Smooth muscle cell (in vitro differentiated cells): ENCODE results near the gene PAN3. TPM values are rescaled to one million over a fixed set of nuclear protein-coding genes. Genes with fewer than 3 reads are reported as not detected.

ENCODE experiments used
- DNase-seq: peaks from one replicate; lab custom pipeline; 2025; ENCODE audit not compliant: unreplicated experiment; lab: John Stamatoyannopoulos, UW
- H2AFZ ChIP-seq: fragments of 200-600 bp; sonication (generic); 2 replicates; pipeline ENCODE4 v1.6.0; 2016; ENCODE audit warnings: antibody characterized with exemption, low read depth, mild to moderate bottlenecking
- H3F3A ChIP-seq: fragments of 200-600 bp; sonication (generic); 2 replicates; pipeline ENCODE4 v1.6.0; 2017; ENCODE audit warnings: antibody characterized with exemption, low read depth
- H3K27ac ChIP-seq: fragments of 200-600 bp; sonication (generic); 2 replicates; pipeline ENCODE4 v1.5.1; 2016; ENCODE audit warnings: low read depth, mild to moderate bottlenecking
- H3K27me3 ChIP-seq: fragments of 200-600 bp; sonication (generic); 2 replicates; pipeline ENCODE4 v1.6.1; 2016; ENCODE audit warnings: low read depth, mild to moderate bottlenecking
- H3K36me3 ChIP-seq: fragments of 200-600 bp; sonication (generic); 2 replicates; pipeline ENCODE4 v1.5.1; 2016; ENCODE audit warnings: low read depth
- H3K4me1 ChIP-seq: fragments of 200-600 bp; sonication (generic); 2 replicates; pipeline ENCODE4 v1.5.1; 2016; ENCODE audit warnings: low read depth
- H3K4me2 ChIP-seq: fragments of 200-600 bp; sonication (generic); 2 replicates; pipeline ENCODE4 v1.6.0; 2016; ENCODE audit warnings: mild to moderate bottlenecking
- H3K4me3 ChIP-seq: fragments of 200-600 bp; sonication (generic); 2 replicates; pipeline ENCODE4 v1.5.1; 2016; ENCODE audit warnings: mild to moderate bottlenecking
- H3K79me2 ChIP-seq: fragments of 200-600 bp; sonication (generic); 2 replicates; pipeline ENCODE4 v1.6.0; 2016; ENCODE audit warnings: low read depth, mild to moderate bottlenecking
- H3K9ac ChIP-seq: fragments of 200-600 bp; sonication (generic); 2 replicates; pipeline ENCODE4 v1.6.0; 2016; ENCODE audit warnings: low read depth
- H3K9me3 ChIP-seq: fragments of 200-600 bp; sonication (generic); replicated peaks from 2 replicates; pipeline ENCODE4 v1.5.1; 2016; ENCODE audit warnings: low read depth
- H4K20me1 ChIP-seq: fragments of 200-600 bp; sonication (generic); 2 replicates; pipeline ENCODE4 v1.6.0; 2016; ENCODE audit warnings: low read depth
- CTCF ChIP-seq: fragments of 200-600 bp; sonication (generic); IDR thresholded peaks from 2 replicates; pipeline ENCODE4 v1.5.1; 2017; ENCODE audit warnings: borderline replicate concordance, mild to moderate bottlenecking, antibody characterized with exemption; ENCODE audit not compliant: insufficient read depth, poor library complexity, severe bottlenecking
- WGBS: methylation state at CpG from one replicate; pipeline ENCODE4 v1.1.7; 2016; ENCODE audit warnings: low lambda C conversion rate; 5-methylcytosine and 5-hydroxymethylcytosine counted together
- polyA plus RNA-seq: library from polyadenylated mRNA; unstranded; fragments of >200 nt; fragmentation: Nextera tagmentation; extraction: Ambion mirVana; gene quantifications from 2 replicates; pipeline ENCODE4 v1.2.1, GENCODE V29; 2016
- total RNA-seq: library from RNA; depleted of rRNA; stranded (reverse); fragments of >200 nt; gene quantifications from 2 replicates; pipeline ENCODE4 v1.2.3, GENCODE V29; 2014

Gene PAN3
- total and polyA plus RNA-seq, 2 experiments from 2014 or later = 2.9 to 28.2 TPM

GRCh38 chr13:28171266-28171665 lies 32.9 kb downstream of the PAN3 start:
- Histone ChIP-seq H3K79me2 (peaks cover 95% of the 10 kb centered on the region), H3K9me3 (no peaks in the 10 kb centered on the region), H3K9ac (no peak overlapping the region), H3K27me3 (no peaks in the 10 kb centered on the region), H2AFZ (no peak overlapping the region), H3K4me1 (peaks cover 8% of the 10 kb centered on the region), H3K4me2 (no peak overlapping the region), H3K4me3 (no peak overlapping the region), H3K36me3 (no peaks in the 10 kb centered on the region), H3K27ac (no peak overlapping the region), H4K20me1 (peaks cover 96% of the 10 kb centered on the region), H3F3A (no peaks in the 10 kb centered on the region)
- DNase-seq = no peak
- TF ChIP-seq CTCF = no peak
- 92% methylated on average over 5 of the region's 5 CpGs for WGBS

- Histone ChIP-seq H3K27me3 (no peaks in the 10 kb centered on the region), H3K4me1 (peaks cover 8% of the 10 kb centered on the region), H4K20me1 (peaks cover 83% of the 10 kb centered on the region), H3F3A (no peaks in the 10 kb centered on the region), H3K4me2 (no peak overlapping the region), H3K9ac (no peak overlapping the region), H3K9me3 (no peaks in the 10 kb centered on the region), H3K27ac (no peak overlapping the region), H3K36me3 (no peaks in the 10 kb centered on the region), H3K4me3 (no peak overlapping the region), H3K79me2 (peaks cover 89% of the 10 kb centered on the region), H2AFZ (no peak overlapping the region)
- no peak for TF ChIP-seq CTCF
- no peak for DNase-seq
- WGBS = 45% methylated on average over 2 of the region's 2 CpGs
Measured at GRCh38 chr13:28172947-28173346, 34.6 kb downstream of the PAN3 start.

GRCh38 chr13:28173793-28174192 lies 35.4 kb downstream of the PAN3 start:
- Histone ChIP-seq H3K9me3 (no peaks in the 10 kb centered on the region), H3K27me3 (no peaks in the 10 kb centered on the region), H3K4me2 (no peak overlapping the region), H3K4me1 (peaks cover 8% of the 10 kb centered on the region), H3K27ac (peak overlapping the region; percentile 29), H3F3A (no peaks in the 10 kb centered on the region), H3K4me3 (no peak overlapping the region), H2AFZ (no peak overlapping the region), H3K36me3 (no peaks in the 10 kb centered on the region), H3K9ac (no peak overlapping the region), H4K20me1 (peaks cover 75% of the 10 kb centered on the region), H3K79me2 (peaks cover 84% of the 10 kb centered on the region)
- no peak for TF ChIP-seq CTCF
- DNase-seq = no peak

- Histone ChIP-seq H3K9me3 (no peaks in the 10 kb centered on the region), H3K4me2 (no peak overlapping the region), H3F3A (no peaks in the 10 kb centered on the region), H2AFZ (no peak overlapping the region), H3K4me3 (no peak overlapping the region), H3K9ac (no peak overlapping the region), H3K27ac (no peak overlapping the region), H3K27me3 (no peaks in the 10 kb centered on the region), H3K79me2 (peaks cover 54% of the 10 kb centered on the region), H4K20me1 (peaks cover 49% of the 10 kb centered on the region), H3K36me3 (no peaks in the 10 kb centered on the region), H3K4me1 (peaks cover 8% of the 10 kb centered on the region)
- DNase-seq = no peak
- no peak for TF ChIP-seq CTCF
Measured at GRCh38 chr13:28177327-28177726, 39.0 kb downstream of the PAN3 start.
